CD4-positive, alpha-beta T cell (primary cell): ENCODE results near the gene MEAK7. TPM values are rescaled to one million over a fixed set of nuclear protein-coding genes. Genes with fewer than 3 reads are reported as not detected.
"Not testable (repeated sequence)": the region's sequence is repeated elsewhere in the genome, so short reads cannot be mapped to it uniquely, and the experiment has no call there.

Source experiments
- ATAC-seq: fragments of 200-7000 bp; cut with Tn5 transposase; one replicate; pipeline ENCODE4 v1.10.0; 2022; ENCODE audit warnings: mild to moderate bottlenecking; ENCODE audit not compliant: poor library complexity
- CTCF ChIA-PET: fragments of 350-600 bp; sonication (Branson Sonifier 250); formaldehyde crosslinking; loops from one replicate; lab custom pipeline; 2021; ENCODE audit warnings: antibody characterized with exemption, inconsistent platforms; lab: Charles Lee
- POLR2A ChIA-PET: fragments of 350-600 bp; sonication (Branson Sonifier 250); formaldehyde crosslinking; loops from one replicate; lab custom pipeline; 2021; ENCODE audit warnings: antibody characterized with exemption, inconsistent platforms; lab: Charles Lee
- DNase-seq, 14 experiments: peaks; one replicate each; pipeline ENCODE4 v3.0.0-alpha.2; 2013 to 2020; ENCODE audit warnings: mixed read lengths in 2 of 14
- H3K27ac ChIP-seq, 2 donors: one replicate each; pipeline versions ENCODE4 v1.5.1 to v1.7.0; 2013; ENCODE audit warnings: low read length in 2 of 2, low read depth in 1 of 2, mild to moderate bottlenecking in 1 of 2
- H3K27me3 ChIP-seq, 2 experiments: 1 replicate in 1 of 2; 2 replicates in 1 of 2; pipeline versions ENCODE4 v1.6.1 to v1.7.0; 2013; ENCODE audit warnings: low read length in 2 of 2, control low read depth in 1 of 2, mild to moderate bottlenecking in 1 of 2, moderate library complexity in 1 of 2; ENCODE audit not compliant: insufficient read depth in 2 of 2, control insufficient read depth in 1 of 2
- H3K36me3 ChIP-seq: one replicate; pipeline ENCODE4 v1.6.1; 2013; ENCODE audit warnings: low read length, control low read depth; ENCODE audit not compliant: insufficient read depth
- H3K4me1 ChIP-seq: one replicate; pipeline ENCODE4 v1.6.1; 2013; ENCODE audit warnings: low read length, control low read depth; ENCODE audit not compliant: insufficient read depth
- H3K4me3 ChIP-seq: one replicate; pipeline ENCODE4 v1.5.1; 2013; ENCODE audit warnings: mild to moderate bottlenecking, low read length, moderate library complexity
- H3K9me3 ChIP-seq, 2 experiments: 1 replicate in 1 of 2; 2 replicates in 1 of 2; pipeline versions ENCODE4 v1.6.1 to v1.7.0; 2013; ENCODE audit warnings: low read length in 2 of 2, mild to moderate bottlenecking in 2 of 2, control low read depth in 1 of 2, moderate library complexity in 1 of 2; ENCODE audit not compliant: control insufficient read depth in 1 of 2, insufficient read depth in 1 of 2
- H3K27ac Mint-ChIP-seq: one replicate; pipeline ENCODE4 v1.8.0; 2020; ENCODE audit warnings: mixed read lengths
- H3K27me3 Mint-ChIP-seq: one replicate; pipeline ENCODE4 v1.8.0; 2021; ENCODE audit warnings: mixed read lengths
- H3K36me3 Mint-ChIP-seq: one replicate; pipeline ENCODE4 v1.8.0; 2021; ENCODE audit warnings: low read depth, mixed read lengths
- H3K4me1 Mint-ChIP-seq: one replicate; pipeline ENCODE4 v1.8.0; 2021; ENCODE audit warnings: low read depth, mixed read lengths
- H3K4me3 Mint-ChIP-seq: one replicate; pipeline ENCODE4 v1.8.0; 2020; ENCODE audit warnings: mild to moderate bottlenecking, mixed read lengths
- H3K9me3 Mint-ChIP-seq: one replicate; pipeline ENCODE4 v1.8.0; 2020; ENCODE audit warnings: mixed read lengths
- CTCF ChIP-seq: fragments of 200-600 bp; IDR thresholded peaks from one replicate; pipeline ENCODE4 v1.8.0; 2022; ENCODE audit warnings: antibody characterized with exemption, mild to moderate bottlenecking
- intact Hi-C, 2 experiments: fragments of 100-400 bp; cut with DNase I in 1 of 2; cut with micrococcal nuclease in 1 of 2; formaldehyde crosslinking; loops; one replicate each; pipeline versions ENCODE4 v1.15.1 to v1.9.0; 2023 to 2025; cut with DNase I, micrococcal nuclease
- total RNA-seq, 174 experiments: library from RNA in 2 of 174; stranded (reverse) in 2 of 174; gene quantifications; one replicate each; pipeline ENCODE4 v1.2.3 and lab custom pipeline; 2021 to 2026

The MEAK7 gene
- total RNA-seq, 2 experiments from 2014 or later: 1.9 to 3.7 TPM

GRCh38 chr16:84527532-84528269, 23.2 kb upstream of the MEAK7 start:
- Histone ChIP-seq H3K36me3 (no peaks in the 10 kb centered on the region), H3K4me3 (no peak overlapping the region), H3K27me3 (no peaks in the 10 kb centered on the region), H3K27ac (no peak overlapping the region), H3K9me3 (peaks cover 0 to 8% of the 10 kb centered on the region in 2 experiments), H3K4me1 (peaks cover 3% of the 10 kb centered on the region)
- H3K4me1 Mint-ChIP-seq: no peaks in the 10 kb centered on the region
- POLR2A ChIA-PET: interaction anchor here (0.7 kb wide), 1 partner anchor 9 kb away, joined by 3 read pairs; no protein-coding TSS in a partner anchor
- intact Hi-C loops: no loop called here
- H3K27ac Mint-ChIP-seq: no peak overlapping the region
- no peak overlapping the region for H3K4me3 Mint-ChIP-seq
- DNase-seq: no peak
- no peak for ATAC-seq
- no peak for TF ChIP-seq CTCF
- H3K36me3 Mint-ChIP-seq: no peaks in the 10 kb centered on the region
- peaks cover 2% of the 10 kb centered on the region for H3K9me3 Mint-ChIP-seq
- CTCF ChIA-PET: no interaction called here
- no peaks in the 10 kb centered on the region for H3K27me3 Mint-ChIP-seq

GRCh38 chr16:84526794-84527531, 22.5 kb upstream of the MEAK7 start:
- Histone ChIP-seq H3K9me3 (peaks cover 0 to 8% of the 10 kb centered on the region in 2 experiments), H3K4me1 (no peaks in the 10 kb centered on the region), H3K27me3 (no peaks in the 10 kb centered on the region), H3K36me3 (no peaks in the 10 kb centered on the region), H3K27ac (no peak overlapping the region), H3K4me3 (no peak overlapping the region)
- no peak for ATAC-seq
- H3K9me3 Mint-ChIP-seq: peaks cover 2% of the 10 kb centered on the region
- no peak for TF ChIP-seq CTCF
- no peak overlapping the region for H3K27ac Mint-ChIP-seq
- no peaks in the 10 kb centered on the region for H3K27me3 Mint-ChIP-seq
- ChIA-PET POLR2A (no interaction called here), CTCF (no interaction called here)
- intact Hi-C loops: no loop called here
- H3K4me3 Mint-ChIP-seq: no peak overlapping the region
- DNase-seq: no peak
- no peaks in the 10 kb centered on the region for H3K36me3 Mint-ChIP-seq
- no peaks in the 10 kb centered on the region for H3K4me1 Mint-ChIP-seq

- intact Hi-C loops, H3K36me3 ChIP-seq, H3K27ac ChIP-seq, H3K27me3 ChIP-seq, H3K4me3 ChIP-seq, ATAC-seq, DNase-seq, H3K4me1 ChIP-seq, H3K9me3 Mint-ChIP-seq, H3K9me3 ChIP-seq, H3K36me3 Mint-ChIP-seq, H3K4me1 Mint-ChIP-seq, H3K4me3 Mint-ChIP-seq, H3K27me3 Mint-ChIP-seq, CTCF ChIA-PET, H3K27ac Mint-ChIP-seq: not testable (repeated sequence)
- POLR2A ChIA-PET: interaction anchor here (0.6 kb wide), 1 partner anchor 233 kb away, joined by 3 read pairs; no protein-coding TSS in a partner anchor
Measured at GRCh38 chr16:84524941-84525581, 20.6 kb upstream of the MEAK7 start.
